ENCODE measurements around the gene HSPA8.

- TF ChIP-seq CTCF (IDR thresholded peaks at IDR 0.05) (no peak), POLR2AphosphoS5 (IDR thresholded peaks at IDR 0.05; ENCODE audit: low read depth, low read length) (peak; percentile 18; the same call in 1 of the 2 replicates), REST (IDR thresholded peaks at IDR 0.05; ENCODE audit: insufficient read depth in 1 of 2, low read depth in 2 of 2, low read length in 1 of 2) (no peak)
Observed at GRCh38 chr11:123051634-123052033, 10.3 kb downstream of the HSPA8 start.

Measured in Panc1 (cell line).